ENCODE results near the gene LRP11. TPM values are rescaled to one million over a fixed set of nuclear protein-coding genes. Genes with fewer than 3 reads are reported as not detected.

Gene LRP11
- total RNA-seq, 1 experiment from 2014 or later, result 13.2 TPM

GRCh38 chr6:149781715-149782114 is 82.4 kb downstream of the LRP11 start:
- H3K36me3 ChIP-seq (replicated peaks; ENCODE audit: control insufficient read depth, insufficient read depth, low read length), result no peaks in the 10 kb centered on the region; the same call in 1 of the 2 replicates
- DNase-seq, result no peak
- H3K27me3 ChIP-seq (ENCODE audit: control insufficient read depth, insufficient read depth, low read length), result no peaks in the 10 kb centered on the region
- H3K4me3 ChIP-seq (ENCODE audit: insufficient read depth, low read depth, low read length), result no peak overlapping the region

- H3K4me3 ChIP-seq (ENCODE audit: insufficient read depth, low read depth, low read length), result no peak overlapping the region
- no peaks in the 10 kb centered on the region; the same call in none of the 2 replicates for H3K36me3 ChIP-seq (replicated peaks; ENCODE audit: control insufficient read depth, insufficient read depth, low read length)
- no peak for DNase-seq
- no peaks in the 10 kb centered on the region for H3K27me3 ChIP-seq (ENCODE audit: control insufficient read depth, insufficient read depth, low read length)
Observed at GRCh38 chr6:149779644-149779963, 84.6 kb downstream of the LRP11 start.

GRCh38 chr6:149777624-149778023 is 86.5 kb downstream of the LRP11 start:
- Histone ChIP-seq H3K36me3 (replicated peaks; ENCODE audit: control insufficient read depth, insufficient read depth, low read length) (no peaks in the 10 kb centered on the region; the same call in 1 of the 2 replicates), H3K4me3 (ENCODE audit: insufficient read depth, low read depth, low read length) (no peak overlapping the region), H3K27me3 (ENCODE audit: control insufficient read depth, insufficient read depth, low read length) (no peaks in the 10 kb centered on the region)
- DNase-seq, result no peak

- DNase-seq, result no peak
- peaks cover 2% of the 10 kb centered on the region for H3K36me3 ChIP-seq (replicated peaks; ENCODE audit: control insufficient read depth, insufficient read depth, low read length)
- no peaks in the 10 kb centered on the region for H3K27me3 ChIP-seq (ENCODE audit: control insufficient read depth, insufficient read depth, low read length)
- no peak overlapping the region for H3K4me3 ChIP-seq (ENCODE audit: insufficient read depth, low read depth, low read length)
Observed at GRCh38 chr6:149771925-149772324, 92.2 kb downstream of the LRP11 start.

- no peak for DNase-seq
- Histone ChIP-seq H3K36me3 (replicated peaks; ENCODE audit: control insufficient read depth, insufficient read depth, low read length) (peaks cover 2% of the 10 kb centered on the region), H3K27me3 (ENCODE audit: control insufficient read depth, insufficient read depth, low read length) (no peaks in the 10 kb centered on the region), H3K4me3 (ENCODE audit: insufficient read depth, low read depth, low read length) (no peak overlapping the region)
Observed at GRCh38 chr6:149771185-149771584, 93.0 kb downstream of the LRP11 start.

- no peaks in the 10 kb centered on the region for H3K27me3 ChIP-seq (ENCODE audit: control insufficient read depth, insufficient read depth, low read length)
- no peak for DNase-seq
- H3K4me3 ChIP-seq (ENCODE audit: insufficient read depth, low read depth, low read length), result no peak overlapping the region
- peaks cover 4% of the 10 kb centered on the region for H3K36me3 ChIP-seq (replicated peaks; ENCODE audit: control insufficient read depth, insufficient read depth, low read length)
Observed at GRCh38 chr6:149769676-149770075, 94.5 kb downstream of the LRP11 start.

Other genes starting within 250 kb of the LRP11 start
- 24.9 and 27.2 TPM in 2 replicates for gene KATNA1, start 215.6 kb downstream of the LRP11 start, total RNA-seq (2014; rRNA removed; shearing (Covaris generic))
- gene LATS1, start 146.3 kb downstream of the LRP11 start, total RNA-seq (2014; rRNA removed; shearing (Covaris generic)), result 13.5 and 15.2 TPM in 2 replicates
- 64.0 and 70.1 TPM in 2 replicates for gene NUP43, start 117.8 kb downstream of the LRP11 start, total RNA-seq (2014; rRNA removed; shearing (Covaris generic))
- gene PCMT1, start 114.6 kb downstream of the LRP11 start, total RNA-seq (2014; rRNA removed; shearing (Covaris generic)), result 104 and 118 TPM in 2 replicates
- not detected in 2 replicates for gene RAET1E, start 33.8 kb upstream of the LRP11 start, total RNA-seq (2014; rRNA removed; shearing (Covaris generic))
- not detected in 2 replicates for gene RAET1G, start 58.8 kb upstream of the LRP11 start, total RNA-seq (2014; rRNA removed; shearing (Covaris generic))
- not detected in 2 replicates for gene ULBP2, start 77.7 kb upstream of the LRP11 start, total RNA-seq (2014; rRNA removed; shearing (Covaris generic))
- 0.28 and 0.33 TPM in 2 replicates for gene ULBP1, start 99.6 kb upstream of the LRP11 start, total RNA-seq (2014; rRNA removed; shearing (Covaris generic))
- gene RAET1L, start 161.2 kb upstream of the LRP11 start, total RNA-seq (2014; rRNA removed; shearing (Covaris generic)), result not detected in 2 replicates
- gene ULBP3, start 204.8 kb upstream of the LRP11 start, total RNA-seq (2014; rRNA removed; shearing (Covaris generic)), result 1.9 and 2.1 TPM in 2 replicates